Stimulated activated CD4-positive, alpha-beta T cell treated with anti-CD3 and anti-CD28 coated beads, Interleukin-4, amount 100 ng/mL, for 1 hour (primary cell): ENCODE data around the gene TBRG4.
"Not testable (repeated sequence)": the region's sequence is repeated elsewhere in the genome, so short reads cannot be mapped to it uniquely, and the experiment has no call there.

ENCODE experiments used
- DNase-seq: peaks from one replicate; pipeline ENCODE4 v3.0.0-alpha.2; 2020

TBRG4 gene

DNA sequence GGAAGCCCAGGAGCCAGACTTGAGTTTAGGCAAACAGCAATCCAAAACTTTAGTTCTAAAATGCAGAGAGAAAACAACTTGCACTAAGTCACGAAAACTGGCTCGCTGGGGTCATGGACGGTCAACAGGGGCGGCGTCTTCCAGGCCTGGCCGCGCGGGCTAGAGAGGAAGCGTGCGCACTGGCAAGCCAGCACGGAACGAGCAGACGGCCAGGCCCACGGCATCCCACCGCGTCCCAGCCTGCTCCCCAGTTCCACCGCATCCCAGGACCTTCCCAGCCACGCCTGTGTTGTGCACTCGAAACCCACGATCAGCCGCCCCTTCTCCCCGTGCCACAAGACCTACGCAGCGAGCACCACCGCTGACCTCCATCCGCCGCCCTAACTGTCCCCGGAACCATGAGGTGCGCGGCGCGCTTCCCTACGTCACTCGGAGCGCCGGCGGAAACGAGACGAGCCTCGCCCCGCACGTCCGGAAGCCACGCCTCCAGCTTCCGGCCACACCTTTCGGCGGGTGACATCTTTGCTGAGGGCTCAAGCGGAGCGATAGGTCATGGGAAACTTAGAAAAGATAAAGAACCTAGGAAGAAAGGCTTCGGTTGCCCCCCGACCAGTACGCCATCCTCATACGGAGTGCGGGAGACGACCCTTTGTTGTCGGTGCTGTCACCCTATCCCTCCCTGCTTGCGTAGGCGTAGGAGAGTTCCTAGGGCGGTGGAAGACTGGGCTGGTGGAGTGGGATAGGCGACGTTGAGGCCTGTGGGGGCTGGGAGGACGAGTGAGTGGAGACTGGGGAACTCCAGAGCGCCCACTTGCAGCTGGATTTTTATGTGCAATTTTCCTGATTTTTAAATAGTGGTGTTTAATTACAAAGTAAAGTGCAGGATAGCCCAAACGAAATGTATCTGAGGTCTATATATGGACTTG is at the start of gene TBRG4:
TBRG4 (minus strand) TSS at position 400 of the 926 bp plus-strand sequence. CDS start 2,460 bp downstream, outside the sequence.
- DNase-seq, result peak; percentile 95

DNA sequence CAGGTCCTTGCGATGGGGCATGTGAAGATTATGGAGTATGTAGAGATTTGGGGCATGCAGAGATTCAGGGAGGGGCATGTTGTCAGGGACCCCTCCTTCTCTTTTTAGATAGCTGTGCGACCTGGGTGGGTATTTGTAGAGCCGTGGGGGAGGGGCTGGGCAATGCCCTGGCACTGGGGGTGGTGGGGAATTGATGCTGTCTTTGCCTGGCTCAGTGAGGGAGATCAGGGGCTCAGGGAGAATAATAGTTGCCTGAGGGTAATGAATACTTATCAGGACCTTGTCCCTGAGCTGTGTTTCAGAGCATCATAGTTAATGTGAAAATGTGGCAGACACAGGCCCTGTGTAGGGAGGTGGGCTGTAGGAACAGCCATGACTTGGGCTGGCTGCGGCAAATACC is 49.6 kb upstream of the TBRG4 start:
- no peak for DNase-seq

DNA sequence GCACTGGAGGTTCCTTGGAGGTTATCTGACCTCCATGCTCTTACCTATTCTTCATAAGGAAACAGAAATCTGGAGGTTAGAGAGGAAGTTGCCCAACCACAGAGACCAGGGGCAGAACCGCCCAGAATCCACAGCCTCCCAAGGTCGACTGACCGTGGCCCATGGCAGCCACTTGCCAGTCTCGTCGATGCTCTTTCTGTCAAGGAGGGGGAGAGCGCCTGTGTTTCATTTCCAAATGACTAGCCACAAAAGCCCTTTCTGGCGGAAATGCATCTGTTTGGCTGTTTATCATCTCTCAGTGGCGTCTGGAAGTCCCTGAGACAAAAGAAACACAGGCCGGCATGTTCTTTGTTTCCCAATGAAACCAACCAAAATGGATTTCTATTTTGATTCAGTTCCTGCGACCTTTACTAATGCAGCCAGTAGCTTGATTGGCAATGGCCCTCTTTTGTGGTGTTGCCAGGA is 49.0 kb upstream of the TBRG4 start:
- no peak for DNase-seq

DNA sequence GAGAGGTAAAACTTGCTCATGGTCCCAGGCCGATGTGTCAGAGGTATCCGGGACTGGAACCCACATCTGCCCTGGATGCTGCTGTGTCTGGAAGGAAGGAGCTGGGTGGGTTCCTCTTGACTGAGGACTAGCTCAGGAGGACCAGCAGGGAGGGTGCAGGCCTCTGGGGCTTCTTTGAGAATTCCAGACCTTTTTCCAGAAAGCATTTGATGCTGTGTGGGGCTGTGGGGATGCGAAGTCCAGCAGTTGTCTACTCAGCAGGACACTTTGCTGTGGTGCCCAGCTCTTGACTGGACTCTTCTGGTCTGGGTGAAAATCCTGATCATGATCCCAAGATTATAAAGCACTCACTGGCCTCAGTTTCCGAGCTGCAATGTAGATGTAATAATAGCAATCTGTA is 47.8 kb upstream of the TBRG4 start:
- no peak for DNase-seq

DNA sequence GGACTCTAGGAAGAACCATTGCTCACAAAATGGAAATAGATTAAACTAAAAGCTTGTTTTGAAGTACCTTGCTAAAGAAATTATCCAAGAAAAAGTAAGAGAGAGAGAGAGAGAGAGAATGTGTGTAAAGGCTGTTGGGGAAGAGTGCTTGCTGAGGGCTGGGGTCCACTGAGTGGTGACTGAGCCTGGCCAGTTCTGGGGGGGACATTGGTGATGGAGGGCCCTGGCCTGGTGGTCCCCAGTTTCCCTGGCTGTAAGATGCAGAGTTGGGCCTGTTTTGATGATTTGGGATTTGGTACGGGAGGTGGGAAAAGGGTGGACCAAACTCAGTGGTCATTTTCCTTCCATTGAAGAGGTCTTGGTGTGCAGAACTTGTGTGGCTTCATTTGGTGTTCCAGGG is 47.0 kb upstream of the TBRG4 start:
- no peak for DNase-seq

DNA sequence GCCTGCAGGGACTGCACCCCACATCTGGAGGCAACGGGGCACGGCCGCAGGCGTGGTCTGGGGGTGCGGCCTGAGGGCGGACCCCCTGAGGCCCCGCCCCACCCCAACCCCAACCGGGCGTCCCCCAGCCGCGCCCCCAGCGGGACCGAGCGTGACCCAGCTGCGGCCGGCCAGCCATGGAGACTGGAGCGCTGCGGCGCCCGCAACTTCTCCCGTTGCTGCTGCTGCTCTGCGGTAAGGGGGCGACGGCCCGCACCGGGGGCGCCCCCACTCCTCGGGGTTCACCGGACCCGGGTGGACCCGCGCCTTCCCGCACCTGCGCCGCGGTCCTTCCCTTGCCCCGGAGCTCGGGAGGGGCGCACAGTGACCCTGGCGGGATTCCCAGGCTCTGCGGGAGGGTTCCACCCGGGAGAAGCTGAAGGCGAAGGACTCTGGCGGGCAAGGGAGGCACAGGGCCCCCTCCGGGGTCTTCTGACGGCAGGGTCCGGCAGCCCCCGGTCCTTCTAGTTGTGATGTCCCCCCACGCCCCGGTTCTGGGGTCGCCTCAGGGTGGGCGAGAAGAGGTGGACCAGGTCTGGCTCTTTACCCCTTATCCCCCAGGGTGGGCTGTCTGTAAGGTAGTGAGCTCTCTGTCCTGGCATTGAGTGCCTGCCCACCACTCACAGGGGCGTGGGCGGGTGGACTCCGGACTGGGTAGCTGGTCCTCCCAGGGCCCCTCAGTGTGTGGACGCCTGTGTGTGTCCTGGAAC is 46.3 kb upstream of the TBRG4 start, which contains the start of gene RAMP3:
RAMP3 (plus strand) TSS at position 139 of the 749 bp plus-strand sequence; CDS start at position 177, 38 bp downstream.
- no peak for DNase-seq

DNA sequence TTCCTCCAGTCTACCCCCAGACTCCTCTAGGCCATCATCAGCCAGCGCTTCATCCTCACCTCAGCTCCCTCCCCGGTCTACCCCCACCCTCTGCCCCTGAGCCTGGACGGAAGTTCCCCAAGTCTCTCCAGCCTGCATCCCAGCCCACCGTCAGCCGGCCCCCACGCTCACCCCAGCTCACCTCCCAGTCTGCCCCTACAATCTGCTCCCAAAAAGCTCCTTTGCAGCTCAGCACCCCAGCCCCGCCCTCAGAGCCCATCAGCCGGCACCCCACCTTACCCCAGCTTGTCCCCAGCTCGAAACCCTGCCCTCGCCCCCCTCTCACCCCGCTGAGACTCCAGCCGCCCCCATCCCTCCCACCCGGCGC is 45.8 kb upstream of the TBRG4 start:
- no peak for DNase-seq

DNA sequence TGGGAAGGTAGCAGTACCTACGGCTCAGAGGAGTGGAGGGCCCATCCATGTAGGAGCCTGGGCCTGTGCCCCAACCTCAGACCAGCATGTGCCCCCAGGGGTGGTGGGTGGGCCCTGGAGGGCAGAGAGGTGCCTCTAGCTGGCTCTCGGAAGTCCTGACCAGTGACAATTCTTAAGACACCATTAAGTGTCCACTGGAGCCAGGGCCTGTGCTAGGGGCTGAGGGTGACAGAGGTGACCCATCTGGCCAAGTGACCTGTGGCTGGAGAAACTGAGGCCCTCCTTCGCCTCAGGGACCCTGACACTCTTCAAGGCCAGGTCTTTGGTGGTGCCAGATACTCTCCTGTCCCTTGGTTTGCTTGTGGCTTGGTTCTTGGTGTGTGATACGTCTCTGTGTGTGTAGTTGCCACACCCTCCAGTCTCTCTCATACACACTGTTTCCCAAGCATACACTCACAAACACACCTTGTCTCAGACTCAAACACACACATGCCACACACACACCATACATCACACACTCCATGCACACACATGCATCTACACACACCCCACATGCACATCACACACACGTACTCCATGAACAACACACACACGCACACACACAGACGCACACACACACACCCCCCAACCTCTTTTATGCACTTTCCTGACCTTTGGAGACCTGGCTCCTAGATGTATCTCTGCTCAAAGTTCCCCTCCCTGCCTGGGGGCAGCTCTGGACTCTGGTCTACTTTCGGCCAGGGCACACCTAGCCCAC is 45.2 kb upstream of the TBRG4 start:
- no peak for DNase-seq

DNA sequence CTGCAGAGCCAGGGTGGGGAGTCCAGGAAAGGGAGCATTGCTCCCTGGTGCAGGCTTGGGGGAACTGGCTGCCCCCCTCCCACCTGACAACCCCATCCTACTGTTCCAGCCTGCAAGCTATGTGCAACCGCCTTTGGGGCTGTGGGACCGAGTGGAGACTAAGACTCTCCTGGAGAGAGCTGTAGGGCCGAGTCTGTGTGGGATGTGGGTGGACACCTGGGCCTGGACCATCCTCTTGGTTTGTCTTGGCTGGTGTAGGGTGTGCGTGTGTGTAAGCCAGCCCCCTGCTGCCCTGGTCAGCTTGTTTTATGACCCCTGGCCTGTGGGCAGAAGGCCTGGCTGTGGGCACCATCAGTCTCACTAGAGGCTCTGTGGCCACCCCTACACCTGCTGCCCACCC is 44.4 kb upstream of the TBRG4 start:
- no peak for DNase-seq

DNA sequence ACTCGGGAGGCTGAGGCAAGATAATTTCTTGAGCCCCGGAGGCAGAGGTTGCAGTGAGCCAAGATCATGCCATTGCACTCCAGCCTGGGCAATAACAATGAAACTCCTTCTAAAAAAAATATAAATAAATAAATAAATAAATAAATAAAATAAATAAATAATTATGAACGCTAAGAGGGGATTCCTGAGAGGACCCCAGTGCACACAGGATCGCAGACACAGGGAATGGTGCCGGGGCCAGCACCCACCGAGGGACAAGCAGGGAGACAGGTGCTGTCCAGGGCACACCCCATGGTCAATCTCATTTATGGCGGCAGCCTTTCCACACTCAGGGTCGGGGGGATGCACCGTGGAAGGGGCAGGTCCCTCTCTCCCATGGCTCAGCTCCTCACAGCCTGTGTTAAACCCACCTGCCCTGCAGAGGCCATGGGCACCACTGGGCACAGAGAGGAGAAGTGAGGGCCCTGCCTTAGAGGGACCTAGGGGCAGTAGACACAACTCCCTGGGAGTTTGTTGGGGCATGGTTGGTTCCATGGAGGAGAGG is 43.9 kb upstream of the TBRG4 start:
- no peak for DNase-seq

DNA sequence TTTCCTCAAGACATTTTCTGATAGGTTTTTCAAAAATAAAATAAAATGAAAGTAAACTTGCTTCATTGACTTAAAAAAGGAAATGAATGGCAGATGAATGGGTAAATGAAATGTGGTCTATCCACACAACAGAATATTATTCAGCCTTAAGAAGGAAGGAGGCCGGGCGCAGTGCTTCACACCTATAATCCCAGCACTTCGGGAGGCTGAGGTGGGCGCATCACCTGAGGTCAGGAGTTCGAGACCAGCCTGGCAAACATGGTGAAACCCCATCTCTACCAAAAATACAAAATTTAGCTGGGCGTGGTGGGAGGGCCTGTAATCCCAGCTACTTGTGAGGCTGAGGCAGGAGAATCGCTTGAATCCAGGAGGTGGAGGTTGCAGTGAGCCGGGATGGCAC is 42.4 kb upstream of the TBRG4 start:
- not testable (repeated sequence) for DNase-seq

DNA sequence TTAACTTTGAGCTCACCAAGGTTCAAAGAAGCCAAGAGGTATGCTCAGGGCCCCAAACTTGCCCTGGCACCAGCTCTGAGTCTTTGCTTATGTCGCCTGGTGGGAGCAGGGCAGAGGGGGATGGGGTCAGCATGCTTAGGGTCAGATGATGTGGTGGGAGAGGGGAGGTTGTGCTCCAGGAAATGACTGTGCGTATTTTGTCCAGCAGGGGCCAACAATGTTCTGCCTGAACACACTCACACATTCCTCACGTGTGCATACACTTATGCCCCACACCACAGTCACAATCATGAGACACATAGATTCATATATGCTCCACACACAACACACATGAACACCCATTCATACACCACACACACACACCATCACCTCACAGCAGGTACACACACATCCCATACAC is 41.7 kb upstream of the TBRG4 start:
- no peak for DNase-seq

DNA sequence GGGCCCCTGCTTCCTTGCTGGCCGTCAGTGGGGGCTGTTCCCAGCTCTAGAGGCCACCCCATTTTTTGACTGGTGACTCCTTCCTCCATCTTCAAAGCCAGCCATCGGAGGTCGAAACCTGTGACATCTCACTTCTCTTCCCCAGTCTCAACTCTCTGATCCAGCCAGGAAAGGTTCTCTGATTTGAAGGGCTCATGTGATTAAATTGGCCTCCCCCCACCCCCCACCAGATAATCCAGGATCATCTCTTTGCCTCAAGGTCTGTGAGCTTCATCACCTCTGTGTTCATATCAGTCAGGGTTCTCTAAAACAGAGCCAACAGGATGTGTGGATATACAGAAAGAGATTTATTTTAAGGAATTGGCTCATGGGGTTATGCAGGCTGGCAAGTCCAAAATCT is 40.5 kb upstream of the TBRG4 start:
- DNase-seq, result no peak

DNA sequence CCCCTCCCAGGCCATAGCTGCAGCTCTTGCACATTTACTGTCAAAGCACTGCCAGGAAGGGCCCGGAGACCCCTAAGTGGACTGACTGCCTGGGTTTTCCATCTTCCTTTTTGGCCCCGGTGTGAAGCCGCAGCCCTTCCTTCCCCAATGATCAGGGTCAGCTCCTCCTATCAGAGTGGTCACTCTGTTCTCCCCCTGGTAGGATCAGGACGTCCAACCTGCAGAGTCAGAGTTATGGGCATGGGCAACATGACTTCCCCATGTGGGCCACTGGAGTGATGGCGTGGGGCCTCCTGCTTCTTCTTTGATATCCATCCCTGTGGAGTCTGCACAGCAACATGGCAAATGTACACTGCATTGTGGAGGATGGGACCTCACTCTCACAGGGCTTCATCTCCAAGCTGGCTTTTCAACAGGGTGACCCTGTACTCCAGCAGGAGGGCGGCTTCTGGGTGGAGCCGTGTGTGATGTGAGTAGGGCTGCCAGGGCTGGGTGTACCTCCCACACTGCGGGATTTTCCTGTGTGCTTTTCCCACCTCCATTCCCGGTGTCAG is 39.7 kb upstream of the TBRG4 start:
- DNase-seq, result no peak

DNA sequence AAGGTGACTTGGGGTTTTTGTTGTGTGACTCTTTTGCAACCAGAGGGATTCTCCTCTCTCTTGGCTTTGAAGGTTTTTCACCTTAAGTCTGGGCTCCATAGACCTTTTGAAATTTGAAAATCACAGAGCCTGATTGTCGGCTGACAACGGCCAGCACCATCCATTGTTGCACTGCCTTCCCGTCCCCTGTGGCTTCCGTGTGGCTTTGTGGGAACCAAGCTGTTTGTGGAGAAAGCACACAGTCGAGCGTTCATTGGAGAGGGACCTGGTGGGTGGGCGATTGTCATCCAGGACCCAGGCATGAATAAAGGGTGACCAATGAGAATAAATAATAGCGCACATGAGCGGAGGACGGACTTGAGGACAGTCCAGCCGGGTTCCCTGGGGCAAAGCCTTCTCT is 38.7 kb upstream of the TBRG4 start:
- DNase-seq, result no peak

DNA sequence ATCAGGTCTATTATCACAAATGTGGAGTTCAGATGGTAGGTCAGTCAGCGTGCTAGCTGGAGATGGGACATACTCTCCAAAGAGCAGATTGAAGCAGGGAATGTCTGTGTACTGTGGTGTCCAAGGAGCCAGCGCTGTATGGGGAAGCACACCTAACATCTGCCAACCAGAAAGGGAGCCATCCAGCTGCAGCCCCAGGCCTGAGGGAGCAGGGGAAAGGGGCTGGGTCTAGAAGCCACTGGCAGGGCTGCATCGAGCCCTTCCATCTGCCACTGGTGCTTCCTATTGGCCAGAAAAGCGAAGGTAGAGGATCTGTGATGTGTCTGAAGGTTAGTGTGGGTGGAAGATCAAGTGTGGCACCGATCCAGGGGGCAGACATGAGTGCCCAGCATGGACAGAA is 38.1 kb upstream of the TBRG4 start:
- no peak for DNase-seq

DNA sequence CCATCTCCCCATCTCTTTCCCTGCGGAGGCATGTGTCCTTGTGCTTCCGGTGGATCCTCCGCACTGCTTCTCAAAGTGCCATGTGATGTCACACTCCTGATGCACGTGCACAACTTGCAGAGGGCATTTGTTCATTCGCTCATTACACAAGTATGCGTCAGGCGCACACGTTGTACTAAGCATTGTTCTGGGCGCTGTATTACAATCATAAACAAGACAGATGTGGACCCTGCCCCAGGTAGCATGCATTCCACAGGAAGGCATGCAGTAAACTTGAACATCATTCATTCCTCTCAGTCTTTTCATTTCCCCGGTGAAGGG is 37.1 kb upstream of the TBRG4 start:
- DNase-seq, result no peak

DNA sequence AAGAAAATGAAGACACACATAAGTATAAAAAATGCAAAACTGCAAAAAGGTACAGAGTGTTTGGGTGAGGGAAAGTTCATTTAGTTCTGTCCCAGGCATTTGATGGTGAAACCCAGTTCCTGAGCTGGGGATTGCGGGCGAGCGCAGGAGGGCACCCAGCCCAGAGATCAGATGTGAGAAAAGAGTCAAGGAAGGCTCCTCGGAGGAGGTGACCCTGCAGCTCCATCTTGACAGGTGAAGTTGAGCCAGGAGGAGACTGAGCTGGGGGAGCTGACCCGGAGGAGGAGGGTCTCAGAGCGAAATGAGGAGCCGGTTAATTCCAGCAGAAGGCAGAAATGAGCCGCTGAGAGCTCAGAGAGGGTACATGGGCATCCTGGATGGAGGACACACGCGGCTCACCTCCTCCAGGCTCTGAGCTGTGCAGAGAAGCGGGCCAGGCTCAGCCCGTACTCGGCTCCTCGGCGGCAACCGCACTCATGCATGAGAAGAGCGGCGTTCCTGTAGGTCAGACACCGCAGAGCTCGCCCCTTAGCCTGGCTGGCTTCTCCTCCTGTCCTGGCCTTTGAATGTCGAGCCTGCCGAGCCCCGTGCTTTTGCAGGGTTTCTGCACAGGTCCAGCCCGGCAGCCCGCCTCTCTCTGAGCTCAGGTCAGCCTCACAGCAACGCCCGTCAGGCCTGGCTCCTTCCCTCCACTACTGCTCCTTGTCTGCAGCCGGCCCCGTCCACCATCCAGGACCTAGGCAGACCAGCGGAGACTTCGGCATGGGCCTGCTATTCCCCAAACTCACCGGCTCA is 36.6 kb upstream of the TBRG4 start:
- DNase-seq, result no peak

DNA sequence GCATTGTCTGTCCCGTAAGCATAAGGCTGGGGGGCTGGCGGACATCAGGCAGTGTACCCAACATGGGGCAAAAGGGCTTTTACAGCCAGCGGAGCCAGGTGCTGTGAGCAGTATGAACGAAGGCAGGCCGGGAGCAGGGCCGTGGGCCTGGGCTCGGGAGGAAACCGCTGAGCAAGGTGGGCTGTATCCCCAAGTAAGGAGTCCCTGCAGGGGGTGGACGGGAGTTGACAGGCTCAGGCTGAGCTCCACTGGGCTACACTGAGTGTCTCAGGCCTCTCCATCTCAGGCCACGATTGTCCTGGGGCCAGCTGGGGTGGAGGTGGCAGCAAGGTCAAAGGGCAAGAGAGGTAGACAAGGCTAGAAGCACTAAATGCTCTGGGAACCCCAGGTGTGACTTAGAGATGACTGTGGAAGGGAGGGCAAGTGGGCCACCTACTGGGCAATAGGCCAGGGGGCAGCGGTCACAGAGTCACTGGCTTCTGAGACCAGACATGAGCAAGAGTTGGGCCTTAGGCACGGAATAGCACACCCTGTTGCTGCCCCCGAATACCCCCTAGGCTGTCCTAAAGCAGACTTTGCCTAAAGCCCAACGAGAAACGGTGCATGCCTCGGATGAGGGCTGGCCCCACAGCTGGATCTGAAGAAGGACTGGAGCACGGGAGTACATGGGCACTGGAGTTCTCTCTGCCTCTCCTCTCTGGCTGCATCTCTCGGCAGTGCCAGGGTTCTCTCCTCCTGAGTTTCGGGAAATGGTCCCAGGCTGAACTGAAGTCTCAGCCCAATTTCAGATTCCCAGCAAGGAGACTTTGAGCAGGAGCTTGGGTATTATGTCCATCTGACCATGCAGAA is 35.3 kb upstream of the TBRG4 start:
- DNase-seq, result no peak

DNA sequence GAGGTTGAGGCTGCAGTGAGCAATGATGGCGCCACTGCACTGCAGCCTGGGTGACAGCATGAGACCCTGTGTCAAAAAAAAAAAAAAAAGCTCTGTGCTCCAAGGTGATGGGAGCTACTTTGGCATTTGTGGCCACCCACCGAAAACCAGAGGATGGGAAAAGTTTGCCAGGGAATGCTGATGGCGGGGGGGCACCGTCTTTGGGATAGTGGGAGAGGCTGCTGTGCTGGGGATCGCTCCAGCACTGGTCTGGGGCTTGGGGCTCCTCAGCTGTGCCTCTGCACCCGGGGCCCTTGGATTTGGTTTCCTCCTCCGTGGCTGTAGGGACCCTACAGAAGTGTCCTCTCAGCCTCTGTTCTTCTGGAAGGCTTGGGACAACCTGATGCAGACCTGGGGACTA is 34.4 kb upstream of the TBRG4 start:
- DNase-seq, result no peak

DNA sequence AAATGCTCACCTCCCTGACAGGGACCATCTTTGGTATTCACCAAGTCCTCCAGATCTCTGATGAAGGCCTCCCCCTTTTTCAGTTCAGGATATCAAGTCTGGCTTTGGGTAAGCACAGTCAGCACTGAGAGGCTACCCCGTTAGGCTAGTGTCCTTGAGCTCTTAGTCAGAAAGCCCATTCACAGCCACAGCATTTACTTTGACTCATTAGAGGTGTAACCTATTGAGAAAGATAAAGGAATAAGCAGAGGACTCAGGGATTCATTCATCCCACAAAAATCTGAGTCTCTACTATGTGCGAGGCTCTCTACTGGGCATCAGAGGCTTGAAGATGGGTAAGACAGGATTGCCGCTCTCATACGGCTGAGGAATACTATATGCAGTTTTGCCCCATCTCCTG is 32.1 kb upstream of the TBRG4 start:
- DNase-seq, result no peak
